Lung (tissue), 12 donors: ENCODE measurements around the gene ILK. TPM values are rescaled to one million over a fixed set of nuclear protein-coding genes. Genes with fewer than 3 reads are reported as not detected.
A peak's percentile ranks its signal among the peaks of the same experiment; 100 is the strongest.

ENCODE experiments used
- ATAC-seq: fragments of 200-7000 bp; cut with Tn5 transposase; one replicate; pipeline ENCODE4 v1.9.1; 2020; ENCODE audit warnings: moderate number of reproducible peaks; ENCODE audit not compliant: insufficient read depth, low FRiP score
- DNase-seq, 3 donors: peaks; one replicate each; pipeline ENCODE4 v3.0.0-alpha.2; 2013 to 2017
- H3K27ac ChIP-seq, 2 donors: one replicate each; pipeline ENCODE4 v1.5.1; 2013; ENCODE audit warnings: mild to moderate bottlenecking in 2 of 2, moderate library complexity in 2 of 2, control low read depth in 1 of 2, inconsistent platforms in 1 of 2, low read depth in 1 of 2, low read length in 1 of 2
- H3K27me3 ChIP-seq, 3 donors: one replicate each; pipeline ENCODE4 v1.5.1; 2013; ENCODE audit warnings: low read length in 2 of 3; ENCODE audit not compliant: control insufficient read depth in 3 of 3, insufficient read depth in 3 of 3
- H3K36me3 ChIP-seq, 4 donors: one replicate each; pipeline ENCODE4 v1.5.1; 2013; ENCODE audit warnings: low read length in 4 of 4, mild to moderate bottlenecking in 1 of 4, moderate library complexity in 1 of 4; ENCODE audit not compliant: control insufficient read depth in 4 of 4, insufficient read depth in 4 of 4
- H3K4me1 ChIP-seq, 5 donors: one replicate each; pipeline ENCODE4 v1.5.1; 2013; ENCODE audit warnings: low read length in 5 of 5, mild to moderate bottlenecking in 2 of 5, moderate library complexity in 1 of 5; ENCODE audit not compliant: control insufficient read depth in 5 of 5, insufficient read depth in 5 of 5
- H3K4me3 ChIP-seq: one replicate; pipeline ENCODE4 v1.5.1; 2013; ENCODE audit warnings: mild to moderate bottlenecking, control low read depth, moderate library complexity
- H3K9ac ChIP-seq, 2 donors: one replicate each; pipeline ENCODE4 v1.5.1; 2013; ENCODE audit warnings: low read length in 2 of 2, control low read depth in 1 of 2; ENCODE audit not compliant: insufficient read depth in 1 of 2
- H3K9me3 ChIP-seq, 4 donors: one replicate each; pipeline ENCODE4 v1.5.1; 2013; ENCODE audit warnings: low read length in 3 of 4, mild to moderate bottlenecking in 1 of 4, moderate library complexity in 1 of 4; ENCODE audit not compliant: control insufficient read depth in 4 of 4, insufficient read depth in 3 of 4
- CTCF ChIP-seq: IDR thresholded peaks from 2 replicates; pipeline ENCODE4 v1.5.1; 2012; ENCODE audit warnings: mild to moderate bottlenecking; ENCODE audit errors: control extremely low read depth, extremely low read depth
- WGBS, 2 donors: extraction: QIAGEN DNeasy Blood & Tissue Kit; methylation state at CpG; one replicate each; pipeline ENCODE4 v1.1.7; 2013; 5-methylcytosine and 5-hydroxymethylcytosine counted together
- polyA plus RNA-seq, 2 donors: library from polyadenylated mRNA; stranded (reverse); fragments of 200-250 nt; gene quantifications; one replicate each; pipeline ENCODE4 v1.2.1, GENCODE V29; 2013
- total RNA-seq, 2 donors: library from RNA; depleted of rRNA in 1 of 2; stranded (reverse); fragments of >200 nt in 1 of 2; gene quantifications; one replicate each; pipeline ENCODE4 v1.2.1, GENCODE V29; 2014 to 2021
- donor health status: control.
- donor health status: control.
- donor health status: Bipolar disorder and iron deficiency.
- donor health status: healthy.
- donor health status: DM: yes; HTN: yes; CAD: no.

The ILK gene
- total and polyA plus RNA-seq, 4 donors = 91.1 to 147 (median 136) TPM

- no peaks in the 10 kb centered on the region for H3K27me3 ChIP-seq
- peaks cover 14 to 55% (median 26%) of the 10 kb centered on the region in 5 donors for H3K4me1 ChIP-seq
- DNase-seq (peak; percentile 97 to 98 (median 97)), ATAC-seq (peak; percentile 50)
- H3K9me3 ChIP-seq = no peaks in the 10 kb centered on the region
- 12 to 15% methylated on average over 11 of the region's 11 CpGs for WGBS, 2 donors
- no peak overlapping the region for H3K4me3 ChIP-seq
- peaks cover 14 to 35% (median 29%) of the 10 kb centered on the region in 4 donors for H3K36me3 ChIP-seq
- H3K27ac ChIP-seq = peak overlapping the region; percentile 88 to 89
- no peak for TF ChIP-seq CTCF
- H3K9ac ChIP-seq = peak overlapping the region; percentile 31 to 90
These were observed 3.1 kb downstream of the ILK start for GRCh38 chr11:6606471-6607189.

DNA sequence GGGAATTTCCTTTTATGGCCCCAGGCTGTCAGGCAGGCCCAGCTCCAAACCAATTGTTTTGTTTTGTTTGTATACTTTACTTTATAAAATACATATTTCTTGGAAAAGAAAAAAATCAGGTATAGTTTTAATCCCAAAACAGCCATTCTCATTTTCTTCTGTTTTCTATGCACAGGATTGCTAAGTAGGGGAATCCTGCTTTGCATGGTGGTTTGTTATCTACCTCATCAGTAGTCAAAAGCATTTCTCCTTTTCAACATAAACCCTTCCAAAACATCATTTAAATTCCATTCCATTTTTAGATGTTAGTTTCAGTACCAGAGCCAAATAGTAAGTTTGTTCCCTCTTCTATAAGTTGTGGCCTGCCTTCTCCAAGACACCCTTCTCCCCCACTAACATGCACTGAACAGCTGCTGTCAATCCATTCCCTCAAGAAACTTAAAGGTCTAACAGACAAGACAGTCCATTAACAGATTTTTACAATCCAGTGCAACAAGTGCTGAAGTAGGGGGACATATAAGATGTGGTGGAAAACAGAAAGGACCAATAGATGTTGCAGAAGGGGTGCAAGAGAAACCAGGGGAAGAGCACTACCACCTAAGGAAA is 3.7 kb downstream of the ILK start:
- Histone ChIP-seq H3K4me1 (peaks cover 10 to 49% (median 26%) of the 10 kb centered on the region in 5 donors), H3K27me3 (no peaks in the 10 kb centered on the region), H3K4me3 (no peak overlapping the region), H3K9ac (peak overlapping the region in 1 of 2 donors; percentile 73), H3K36me3 (peaks cover 14 to 35% (median 28%) of the 10 kb centered on the region in 4 donors), H3K9me3 (no peaks in the 10 kb centered on the region), H3K27ac (peak overlapping the region; percentile 39 to 71)
- TF ChIP-seq CTCF = no peak
- ATAC-seq = no peak
- DNase-seq = peak in 1 of 3 donors; percentile 54

DNA sequence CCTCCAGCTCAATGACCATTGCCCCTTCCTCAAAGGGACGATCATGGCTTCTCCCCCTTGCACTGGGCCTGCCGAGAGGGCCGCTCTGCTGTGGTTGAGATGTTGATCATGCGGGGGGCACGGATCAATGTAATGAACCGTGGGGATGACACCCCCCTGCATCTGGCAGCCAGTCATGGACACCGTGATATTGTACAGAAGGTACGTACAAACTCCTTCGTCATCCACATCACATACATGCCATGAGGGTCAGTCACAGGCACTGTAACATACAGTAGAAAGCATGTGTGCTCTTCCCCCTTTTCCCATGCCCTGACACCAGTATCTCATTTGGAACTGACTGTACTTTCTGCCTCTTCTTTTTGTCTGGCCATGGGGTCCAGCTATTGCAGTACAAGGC is 4.4 kb downstream of the ILK start:
- 93 to 96% methylated on average over 9 of the region's 9 CpGs for WGBS, 2 donors
- Histone ChIP-seq H3K4me1 (peaks cover 5 to 50% (median 29%) of the 10 kb centered on the region in 5 donors), H3K9me3 (no peaks in the 10 kb centered on the region), H3K27me3 (no peaks in the 10 kb centered on the region), H3K4me3 (no peak overlapping the region), H3K36me3 (peaks cover 14 to 35% (median 28%) of the 10 kb centered on the region in 4 donors), H3K27ac (peak overlapping the region; percentile 62 to 71), H3K9ac (peak overlapping the region in 1 of 2 donors; percentile 73)
- no peak for TF ChIP-seq CTCF
- DNase-seq (no peak), ATAC-seq (no peak)
